ENCODE data around the gene KCNH1. TPM values are rescaled to one million over a fixed set of nuclear protein-coding genes. Genes with fewer than 3 reads are reported as not detected.

The KCNH1 gene
- polyA plus RNA-seq, 1 donor from 2014 or later = 3.9 TPM

- TF ChIP-seq MXI1 (conservative IDR thresholded peaks at IDR 0.05; ENCODE audit: poor library complexity, severe bottlenecking) = no peak
- TF ChIP-seq EZH2 (IDR thresholded peaks at IDR 0.05; ENCODE audit: borderline replicate concordance, insufficient read depth, low read length, poor library complexity, severe bottlenecking) = no peak
- TF ChIP-seq REST (IDR thresholded peaks at IDR 0.05; ENCODE audit: borderline replicate concordance) = no peak
- no peak for TF ChIP-seq RAD21 (conservative IDR thresholded peaks at IDR 0.05)
- TF ChIP-seq TAF1 (IDR thresholded peaks at IDR 0.05; ENCODE audit: low read depth) = no peak
- no peak for TF ChIP-seq POLR2AphosphoS5 (IDR thresholded peaks at IDR 0.05)
- TF ChIP-seq CTCF (IDR thresholded peaks at IDR 0.05; ENCODE audit: poor library complexity, severe bottlenecking) = no peak
- no peak for TF ChIP-seq SMC3 (conservative IDR thresholded peaks at IDR 0.05; ENCODE audit: poor library complexity)
- no peak for TF ChIP-seq EP300 (conservative IDR thresholded peaks at IDR 0.05; ENCODE audit: poor library complexity, severe bottlenecking)
- Histone ChIP-seq H3K4me2 (ENCODE audit: low read length) (no peak overlapping the region), H2AFZ (ENCODE audit: low read depth, low read length) (no peak overlapping the region), H3K9me2 (ENCODE audit: insufficient read depth, low read length) (no peaks in the 10 kb centered on the region), H3K36me3 (ENCODE audit: insufficient read depth, low read length) (no peaks in the 10 kb centered on the region), H4K20me1 (ENCODE audit: insufficient read depth) (no peaks in the 10 kb centered on the region), H3F3A (ENCODE audit: insufficient read depth, low read length, poor library complexity, severe bottlenecking) (no peaks in the 10 kb centered on the region), H3K27ac (ENCODE audit: low read length) (no peak overlapping the region), H3K9me3 (ENCODE audit: low read length) (no peaks in the 10 kb centered on the region), H3K79me2 (replicated peaks; ENCODE audit: insufficient read depth, low read length) (no peaks in the 10 kb centered on the region), H3K9ac (ENCODE audit: low read length) (no peak overlapping the region), H3K4me3 (ENCODE audit: low read length) (no peak overlapping the region), H3K27me3 (ENCODE audit: insufficient read depth, low read depth, low read length) (no peaks in the 10 kb centered on the region)
Observed at GRCh38 chr1:210940081-210940617, 193.8 kb downstream of the KCNH1 start.

DNA sequence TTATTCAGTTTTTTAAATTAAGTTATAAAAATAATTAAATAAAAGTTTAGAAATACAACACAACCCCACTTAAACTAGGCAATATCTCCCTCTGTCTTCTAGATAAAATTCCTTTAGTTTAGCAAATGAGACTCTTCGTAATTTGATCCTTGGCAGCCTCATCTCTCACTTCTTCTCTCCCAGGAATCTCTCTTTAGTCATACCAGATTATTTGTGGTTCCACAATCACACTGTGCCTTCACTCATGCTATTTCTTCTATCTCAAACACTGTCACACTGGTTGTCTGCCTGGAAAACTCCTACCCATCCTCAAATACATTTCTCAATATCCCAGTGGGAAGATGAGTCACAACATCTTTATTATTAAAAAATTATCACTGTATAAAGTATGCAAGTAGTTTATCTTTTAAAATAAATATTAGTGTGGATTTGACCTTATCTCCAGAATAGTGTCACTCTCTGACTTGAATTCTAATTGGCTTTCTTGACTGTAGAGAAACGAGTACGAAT lies 195.5 kb downstream of the KCNH1 start:
- no peaks in the 10 kb centered on the region for H3K36me3 ChIP-seq (ENCODE audit: insufficient read depth, low read length)
- H3K9me2 ChIP-seq (ENCODE audit: insufficient read depth, low read length) = no peaks in the 10 kb centered on the region
- H3K9me3 ChIP-seq (ENCODE audit: low read length) = no peaks in the 10 kb centered on the region
- H3F3A ChIP-seq (ENCODE audit: insufficient read depth, low read length, poor library complexity, severe bottlenecking) = no peaks in the 10 kb centered on the region
- no peak overlapping the region for H2AFZ ChIP-seq (ENCODE audit: low read depth, low read length)
- H3K79me2 ChIP-seq (replicated peaks; ENCODE audit: insufficient read depth, low read length) = no peaks in the 10 kb centered on the region
- H3K4me3 ChIP-seq (ENCODE audit: low read length) = no peak overlapping the region
- no peak overlapping the region for H3K4me2 ChIP-seq (ENCODE audit: low read length)
- no peak overlapping the region for H3K9ac ChIP-seq (ENCODE audit: low read length)
- no peak overlapping the region for H3K27ac ChIP-seq (ENCODE audit: low read length)
- H4K20me1 ChIP-seq (ENCODE audit: insufficient read depth) = no peaks in the 10 kb centered on the region
- no peak for TF ChIP-seq CTCF (IDR thresholded peaks at IDR 0.05; ENCODE audit: poor library complexity, severe bottlenecking)
- TF ChIP-seq EZH2 (IDR thresholded peaks at IDR 0.05; ENCODE audit: borderline replicate concordance, insufficient read depth, low read length, poor library complexity, severe bottlenecking) = no peak
- no peak for TF ChIP-seq REST (IDR thresholded peaks at IDR 0.05; ENCODE audit: borderline replicate concordance)
- no peak for TF ChIP-seq EP300 (conservative IDR thresholded peaks at IDR 0.05; ENCODE audit: poor library complexity, severe bottlenecking)
- no peak for TF ChIP-seq TAF1 (IDR thresholded peaks at IDR 0.05; ENCODE audit: low read depth)
- TF ChIP-seq RAD21 (conservative IDR thresholded peaks at IDR 0.05) = no peak
- TF ChIP-seq POLR2AphosphoS5 (IDR thresholded peaks at IDR 0.05) = no peak
- TF ChIP-seq MXI1 (conservative IDR thresholded peaks at IDR 0.05; ENCODE audit: poor library complexity, severe bottlenecking) = no peak
- TF ChIP-seq SMC3 (conservative IDR thresholded peaks at IDR 0.05; ENCODE audit: poor library complexity) = no peak
- no peaks in the 10 kb centered on the region for H3K27me3 ChIP-seq (ENCODE audit: insufficient read depth, low read depth, low read length)

Data from neural cell (in vitro differentiated cells).